ENCODE results near the gene OGDH.

DNA sequence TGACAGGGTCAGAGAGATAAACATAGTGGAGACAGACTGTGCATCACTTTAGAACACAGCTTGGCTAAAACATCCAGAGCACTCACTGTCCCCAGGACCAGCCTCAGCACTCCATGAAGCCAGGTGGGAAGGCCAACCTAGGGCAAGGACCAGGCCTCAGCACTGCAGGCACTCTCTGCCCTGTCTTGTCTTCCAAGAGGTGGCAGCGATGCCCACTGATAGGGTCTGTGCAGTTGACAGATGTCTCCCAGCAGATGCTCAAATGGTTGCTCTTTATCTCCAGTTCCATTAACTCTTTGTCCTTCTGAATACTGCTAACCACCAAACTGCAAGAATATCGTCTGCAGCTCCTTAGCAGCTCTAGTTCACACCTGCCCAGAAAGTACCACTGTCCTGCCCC, 41.8 kb upstream of the OGDH start:
- TF ChIP-seq CTCF (IDR thresholded peaks at IDR 0.05) (no peak), POLR2A (IDR thresholded peaks at IDR 0.05) (no peak)

Measured in breast epithelium (tissue), 3 donors.